ENCODE results near the gene DAPK1.

Gene DAPK1

DNA sequence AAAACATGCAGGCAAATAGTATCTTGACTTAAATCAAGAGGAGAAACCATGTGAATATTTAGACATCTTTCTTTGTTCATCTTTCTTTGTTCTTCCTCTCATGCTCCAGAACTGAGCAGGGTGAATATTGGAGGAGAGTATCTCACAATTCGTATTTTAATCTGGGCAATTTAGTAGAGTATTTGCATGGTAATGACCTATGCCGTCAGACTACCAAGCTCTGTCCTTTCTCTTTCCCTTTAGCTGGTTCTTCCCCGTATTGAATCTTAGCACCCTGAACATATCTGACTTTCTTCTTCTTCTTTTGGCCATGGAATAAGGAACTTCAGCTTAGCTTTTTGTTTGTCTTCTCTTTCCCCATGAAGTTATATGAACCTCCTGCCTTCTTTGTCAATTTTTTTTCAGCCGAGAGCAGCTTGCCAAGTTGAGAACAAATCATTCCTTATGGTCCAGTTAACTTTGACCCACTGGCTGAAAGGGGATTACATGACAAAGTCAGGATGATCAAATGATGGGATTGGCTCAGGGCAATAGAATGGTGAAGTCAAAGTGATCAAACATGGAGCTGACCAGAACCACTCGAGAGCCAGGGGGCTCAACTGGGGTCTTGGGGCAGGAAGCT is 95.8 kb downstream of the DAPK1 start:
- TF ChIP-seq, protein P1, sequence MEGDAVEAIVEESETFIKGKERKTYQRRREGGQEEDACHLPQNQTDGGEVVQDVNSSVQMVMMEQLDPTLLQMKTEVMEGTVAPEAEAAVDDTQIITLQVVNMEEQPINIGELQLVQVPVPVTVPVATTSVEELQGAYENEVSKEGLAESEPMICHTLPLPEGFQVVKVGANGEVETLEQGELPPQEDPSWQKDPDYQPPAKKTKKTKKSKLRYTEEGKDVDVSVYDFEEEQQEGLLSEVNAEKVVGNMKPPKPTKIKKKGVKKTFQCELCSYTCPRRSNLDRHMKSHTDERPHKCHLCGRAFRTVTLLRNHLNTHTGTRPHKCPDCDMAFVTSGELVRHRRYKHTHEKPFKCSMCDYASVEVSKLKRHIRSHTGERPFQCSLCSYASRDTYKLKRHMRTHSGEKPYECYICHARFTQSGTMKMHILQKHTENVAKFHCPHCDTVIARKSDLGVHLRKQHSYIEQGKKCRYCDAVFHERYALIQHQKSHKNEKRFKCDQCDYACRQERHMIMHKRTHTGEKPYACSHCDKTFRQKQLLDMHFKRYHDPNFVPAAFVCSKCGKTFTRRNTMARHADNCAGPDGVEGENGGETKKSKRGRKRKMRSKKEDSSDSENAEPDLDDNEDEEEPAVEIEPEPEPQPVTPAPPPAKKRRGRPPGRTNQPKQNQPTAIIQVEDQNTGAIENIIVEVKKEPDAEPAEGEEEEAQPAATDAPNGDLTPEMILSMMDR (IDR thresholded peaks at IDR 0.05; ENCODE audit: low read depth, low read length), result no peak
- TF ChIP-seq EZH2phosphoT487 (IDR thresholded peaks at IDR 0.05; ENCODE audit: low read depth), result no peak
- no peak overlapping the region for H3K4me2 ChIP-seq (ENCODE audit: low read length)
- no peak overlapping the region for H2AFZ ChIP-seq (ENCODE audit: low read depth, low read length)
- no peaks in the 10 kb centered on the region for H3K36me3 ChIP-seq (replicated peaks; ENCODE audit: low read depth, low read length)
- no peaks in the 10 kb centered on the region for H3K79me2 ChIP-seq (ENCODE audit: low read length)
- no peak overlapping the region for H3K9ac ChIP-seq (ENCODE audit: low read length)
- H3K27me3 ChIP-seq (ENCODE audit: low read depth, low read length), result no peaks in the 10 kb centered on the region
- no peak overlapping the region for H3K27ac ChIP-seq (ENCODE audit: low read length)
- H4K20me1 ChIP-seq (ENCODE audit: insufficient read depth, low read length), result no peaks in the 10 kb centered on the region
- H3K9me3 ChIP-seq (ENCODE audit: insufficient read depth, low read length), result no peaks in the 10 kb centered on the region
- H3K4me3 ChIP-seq (ENCODE audit: low read length), result no peak overlapping the region
- H3K4me1 ChIP-seq (ENCODE audit: low read length), result no peaks in the 10 kb centered on the region

DNA sequence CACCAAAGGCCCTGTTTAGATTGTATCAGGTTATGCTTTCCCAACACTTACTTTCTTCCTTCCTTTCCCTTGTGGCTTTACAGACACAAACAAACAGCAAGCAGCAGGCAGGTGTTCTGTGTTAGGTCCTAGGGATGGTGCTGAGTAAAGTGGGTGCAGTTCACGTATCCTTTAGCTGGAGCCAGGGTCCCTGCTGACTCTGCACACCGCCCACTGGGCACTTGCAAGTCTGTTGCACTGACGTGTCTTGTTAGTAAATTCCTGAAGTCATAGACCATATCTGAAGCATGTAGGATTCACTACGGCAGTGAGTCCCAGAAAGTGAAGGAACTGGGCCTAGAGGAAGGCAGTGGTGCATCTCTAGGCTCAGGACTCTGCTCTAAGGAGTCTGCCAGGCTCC is 96.5 kb downstream of the DAPK1 start:
- H3K79me2 ChIP-seq (ENCODE audit: low read length), result no peaks in the 10 kb centered on the region
- H3K9ac ChIP-seq (ENCODE audit: low read length), result no peak overlapping the region
- H3K4me3 ChIP-seq (ENCODE audit: low read length), result no peak overlapping the region
- no peak overlapping the region for H2AFZ ChIP-seq (ENCODE audit: low read depth, low read length)
- TF ChIP-seq, protein P1 (IDR thresholded peaks at IDR 0.05; ENCODE audit: low read depth, low read length), result no peak
- H3K4me2 ChIP-seq (ENCODE audit: low read length), result no peak overlapping the region
- H3K9me3 ChIP-seq (ENCODE audit: insufficient read depth, low read length), result no peaks in the 10 kb centered on the region
- H3K27me3 ChIP-seq (ENCODE audit: low read depth, low read length), result no peaks in the 10 kb centered on the region
- no peaks in the 10 kb centered on the region for H4K20me1 ChIP-seq (ENCODE audit: insufficient read depth, low read length)
- no peaks in the 10 kb centered on the region for H3K4me1 ChIP-seq (ENCODE audit: low read length)
- no peak overlapping the region for H3K27ac ChIP-seq (ENCODE audit: low read length)
- no peaks in the 10 kb centered on the region for H3K36me3 ChIP-seq (replicated peaks; ENCODE audit: low read depth, low read length)

GRCh38 chr9:87594662-87595061 is 97.0 kb downstream of the DAPK1 start:
- Histone ChIP-seq H3K79me2 (ENCODE audit: low read length) (no peaks in the 10 kb centered on the region), H3K4me3 (ENCODE audit: low read length) (no peak overlapping the region), H3K36me3 (replicated peaks; ENCODE audit: low read depth, low read length) (no peaks in the 10 kb centered on the region), H3K9ac (ENCODE audit: low read length) (no peak overlapping the region), H4K20me1 (ENCODE audit: insufficient read depth, low read length) (no peaks in the 10 kb centered on the region), H3K27ac (ENCODE audit: low read length) (no peak overlapping the region), H3K9me3 (ENCODE audit: insufficient read depth, low read length) (no peaks in the 10 kb centered on the region), H3K27me3 (ENCODE audit: low read depth, low read length) (no peaks in the 10 kb centered on the region), H3K4me1 (ENCODE audit: low read length) (no peaks in the 10 kb centered on the region), H2AFZ (ENCODE audit: low read depth, low read length) (no peak overlapping the region), H3K4me2 (ENCODE audit: low read length) (no peak overlapping the region)
- TF ChIP-seq, protein P1 (IDR thresholded peaks at IDR 0.05; ENCODE audit: low read depth, low read length), result no peak
- no peak for TF ChIP-seq EZH2phosphoT487 (IDR thresholded peaks at IDR 0.05; ENCODE audit: low read depth)

GRCh38 chr9:87595610-87596009 is 97.9 kb downstream of the DAPK1 start:
- H3K4me2 ChIP-seq (ENCODE audit: low read length), result no peak overlapping the region
- no peaks in the 10 kb centered on the region for H3K4me1 ChIP-seq (ENCODE audit: low read length)
- H4K20me1 ChIP-seq (ENCODE audit: insufficient read depth, low read length), result no peaks in the 10 kb centered on the region
- H3K9me3 ChIP-seq (ENCODE audit: insufficient read depth, low read length), result no peaks in the 10 kb centered on the region
- H3K9ac ChIP-seq (ENCODE audit: low read length), result no peak overlapping the region
- no peak overlapping the region for H3K27ac ChIP-seq (ENCODE audit: low read length)
- no peak overlapping the region for H2AFZ ChIP-seq (ENCODE audit: low read depth, low read length)
- H3K4me3 ChIP-seq (ENCODE audit: low read length), result no peak overlapping the region
- no peaks in the 10 kb centered on the region for H3K79me2 ChIP-seq (ENCODE audit: low read length)
- no peaks in the 10 kb centered on the region for H3K27me3 ChIP-seq (ENCODE audit: low read depth, low read length)
- H3K36me3 ChIP-seq (replicated peaks; ENCODE audit: low read depth, low read length), result no peaks in the 10 kb centered on the region
- TF ChIP-seq EZH2phosphoT487 (IDR thresholded peaks at IDR 0.05; ENCODE audit: low read depth), result no peak
- TF ChIP-seq, protein P1 (IDR thresholded peaks at IDR 0.05; ENCODE audit: low read depth, low read length), result no peak
